ENCODE data around the gene CFLAR. TPM values are rescaled to one million over a fixed set of nuclear protein-coding genes. Genes with fewer than 3 reads are reported as not detected.
"Not testable (repeated sequence)": the region's sequence is repeated elsewhere in the genome, so short reads cannot be mapped to it uniquely, and the experiment has no call there.

The CFLAR gene
- total RNA-seq, 2 donors from 2014 or later = 232 to 385 TPM

DNA sequence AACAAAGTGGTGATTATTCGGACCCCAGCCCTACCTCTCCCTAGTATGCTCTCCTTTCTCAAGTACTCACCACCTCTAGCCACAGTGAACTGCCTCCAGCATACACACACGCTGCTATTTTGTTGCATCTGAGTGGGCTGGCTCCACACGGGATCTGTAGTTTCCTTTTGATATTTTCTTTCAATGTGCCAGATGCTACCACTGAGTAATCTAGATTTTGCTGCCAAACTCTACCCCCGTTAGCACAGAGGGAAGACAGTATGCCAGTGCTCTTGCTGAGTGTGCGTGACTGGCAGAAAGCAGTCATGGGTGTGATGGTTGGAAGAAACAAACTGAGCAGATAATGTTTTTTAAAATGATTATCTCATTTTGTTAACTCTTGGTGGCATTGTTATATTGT, 11.6 kb downstream of the CFLAR start:
- Mint-ChIP-seq H3K36me3 (ENCODE audit: insufficient read depth in 2 of 2) (peaks cover 34 to 47% of the 10 kb centered on the region in 2 donors), H3K27me3 (ENCODE audit: low read depth) (no peaks in the 10 kb centered on the region), H3K4me1 (ENCODE audit: low read depth) (peaks cover 84% of the 10 kb centered on the region), H3K9me3 (no peaks in the 10 kb centered on the region), H3K4me3 (peak overlapping the region; percentile 98 to 100), H3K27ac (peak overlapping the region; percentile 98)
- DNase-seq (peak; percentile 63 to 67), ATAC-seq (replicated peaks in 1 of 2) (peak; percentile 33)

- peaks cover 84% of the 10 kb centered on the region for H3K4me1 Mint-ChIP-seq (ENCODE audit: low read depth)
- peak overlapping the region; percentile 98 for H3K27ac Mint-ChIP-seq
- peak overlapping the region; percentile 98 to 100 for H3K4me3 Mint-ChIP-seq
- DNase-seq = no peak
- no peaks in the 10 kb centered on the region for H3K9me3 Mint-ChIP-seq
- ATAC-seq (replicated peaks in 1 of 2) = no peak
- H3K27me3 Mint-ChIP-seq (ENCODE audit: low read depth) = no peaks in the 10 kb centered on the region
- peaks cover 36 to 49% of the 10 kb centered on the region in 2 donors for H3K36me3 Mint-ChIP-seq (ENCODE audit: insufficient read depth in 2 of 2)
These were observed 12.1 kb downstream of the CFLAR start for GRCh38 chr2:201128033-201128432.

GRCh38 chr2:201128933-201129505, 13.1 kb downstream of the CFLAR start:
- DNase-seq (peak; percentile 65 to 67), ATAC-seq (replicated peaks in 1 of 2) (peak; percentile 30 to 32)
- Mint-ChIP-seq H3K9me3 (no peaks in the 10 kb centered on the region), H3K27me3 (ENCODE audit: low read depth) (no peaks in the 10 kb centered on the region), H3K4me3 (peak overlapping the region; percentile 93 to 95), H3K4me1 (ENCODE audit: low read depth) (peaks cover 84% of the 10 kb centered on the region), H3K36me3 (ENCODE audit: insufficient read depth in 2 of 2) (peaks cover 35 to 56% of the 10 kb centered on the region in 2 donors), H3K27ac (peak overlapping the region; percentile 98)

GRCh38 chr2:201130524-201131186, 14.7 kb downstream of the CFLAR start:
- peaks cover 32 to 59% of the 10 kb centered on the region in 2 donors for H3K36me3 Mint-ChIP-seq (ENCODE audit: insufficient read depth in 2 of 2)
- peak; percentile 46 to 55 for DNase-seq

DNA sequence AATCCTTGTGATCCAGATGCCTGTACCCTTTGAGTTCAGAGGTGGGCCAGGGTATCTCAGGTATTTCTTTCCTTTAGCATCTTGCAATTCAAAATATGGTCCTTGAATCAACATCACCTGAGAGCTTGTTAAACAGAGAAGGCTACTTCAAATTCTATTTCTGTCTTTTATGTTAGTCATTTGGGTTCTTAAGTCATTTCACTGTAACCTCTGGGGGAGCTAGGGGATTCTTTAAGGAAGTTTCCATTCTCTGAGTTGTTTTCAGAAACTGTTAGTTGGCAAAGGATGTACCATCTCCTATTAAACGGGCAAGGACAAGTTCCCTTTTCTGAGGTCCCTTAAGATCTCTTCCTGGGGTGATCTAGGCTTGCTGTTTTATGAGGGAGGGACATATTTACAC, 16.6 kb downstream of the CFLAR start:
- Mint-ChIP-seq H3K4me1 (ENCODE audit: low read depth) (peaks cover 75% of the 10 kb centered on the region), H3K36me3 (ENCODE audit: insufficient read depth in 2 of 2) (peaks cover 40 to 69% of the 10 kb centered on the region in 2 donors), H3K9me3 (no peaks in the 10 kb centered on the region), H3K27ac (peak overlapping the region; percentile 98), H3K4me3 (peak overlapping the region; percentile 93 to 95), H3K27me3 (ENCODE audit: low read depth) (no peaks in the 10 kb centered on the region)
- DNase-seq = no peak
- ATAC-seq (replicated peaks in 1 of 2) = peak; percentile 20 to 26

More at GRCh38 chr2:201130524-201131186, 14.7 kb downstream of the CFLAR start:
- Mint-ChIP-seq H3K4me3 (peak overlapping the region; percentile 93 to 95), H3K27ac (peak overlapping the region; percentile 98), H3K4me1 (ENCODE audit: low read depth) (peaks cover 79% of the 10 kb centered on the region), H3K27me3 (ENCODE audit: low read depth) (no peaks in the 10 kb centered on the region), H3K9me3 (no peaks in the 10 kb centered on the region)
- ATAC-seq (replicated peaks in 1 of 2) = peak; percentile 68 to 69

GRCh38 chr2:201135386-201135785, 19.4 kb downstream of the CFLAR start:
- H3K4me3 Mint-ChIP-seq = peak overlapping the region; percentile 51 to 81
- no peaks in the 10 kb centered on the region for H3K27me3 Mint-ChIP-seq (ENCODE audit: low read depth)
- H3K36me3 Mint-ChIP-seq (ENCODE audit: insufficient read depth in 2 of 2) = peaks cover 45 to 71% of the 10 kb centered on the region in 2 donors
- ATAC-seq (replicated peaks in 1 of 2) = peak in 1 of 2 donors; percentile 26
- no peak for DNase-seq
- peak overlapping the region; percentile 93 for H3K27ac Mint-ChIP-seq
- H3K9me3 Mint-ChIP-seq = no peaks in the 10 kb centered on the region
- H3K4me1 Mint-ChIP-seq (ENCODE audit: low read depth) = peaks cover 76% of the 10 kb centered on the region

DNA sequence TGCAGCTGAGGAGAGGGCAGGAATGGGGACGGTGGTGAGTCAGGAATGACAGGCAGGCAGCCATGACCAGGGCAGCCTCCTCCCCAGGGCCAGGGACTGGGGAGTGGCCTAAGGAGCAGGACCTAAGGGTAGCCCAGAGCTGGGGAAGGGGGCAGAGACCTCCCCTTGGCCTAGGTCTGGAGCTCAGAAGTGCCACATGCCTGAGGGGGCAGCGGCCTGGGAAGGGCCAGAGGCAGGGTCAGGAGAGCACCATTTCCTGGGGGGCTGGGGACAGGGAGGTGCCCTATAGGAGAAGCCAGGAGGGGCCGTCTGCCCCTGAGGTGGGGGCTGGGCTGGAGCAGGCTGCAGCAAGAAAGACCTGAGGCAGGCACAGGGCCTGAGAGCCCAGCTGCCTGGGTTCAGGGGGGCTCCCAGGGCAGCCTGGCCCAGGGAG, 20.9 kb downstream of the CFLAR start:
- Mint-ChIP-seq H3K36me3 (ENCODE audit: insufficient read depth in 2 of 2) (peaks cover 41 to 67% of the 10 kb centered on the region in 2 donors), H3K9me3 (no peaks in the 10 kb centered on the region), H3K4me1 (ENCODE audit: low read depth) (peaks cover 76% of the 10 kb centered on the region), H3K27me3 (ENCODE audit: low read depth) (no peaks in the 10 kb centered on the region), H3K27ac (peak overlapping the region; percentile 93), H3K4me3 (peak overlapping the region in 1 of 2 donors; percentile 81)
- no peak for ATAC-seq (replicated peaks in 1 of 2)
- no peak for DNase-seq

- Mint-ChIP-seq H3K27me3 (ENCODE audit: low read depth) (no peaks in the 10 kb centered on the region), H3K4me1 (ENCODE audit: low read depth) (peaks cover 70% of the 10 kb centered on the region), H3K36me3 (ENCODE audit: insufficient read depth in 2 of 2) (peaks cover 34 to 63% of the 10 kb centered on the region in 2 donors), H3K27ac (no peak overlapping the region), H3K9me3 (no peaks in the 10 kb centered on the region), H3K4me3 (no peak overlapping the region)
- DNase-seq = no peak
- ATAC-seq (replicated peaks in 1 of 2) = no peak
These were observed 21.8 kb downstream of the CFLAR start for GRCh38 chr2:201137505-201138400.

DNA sequence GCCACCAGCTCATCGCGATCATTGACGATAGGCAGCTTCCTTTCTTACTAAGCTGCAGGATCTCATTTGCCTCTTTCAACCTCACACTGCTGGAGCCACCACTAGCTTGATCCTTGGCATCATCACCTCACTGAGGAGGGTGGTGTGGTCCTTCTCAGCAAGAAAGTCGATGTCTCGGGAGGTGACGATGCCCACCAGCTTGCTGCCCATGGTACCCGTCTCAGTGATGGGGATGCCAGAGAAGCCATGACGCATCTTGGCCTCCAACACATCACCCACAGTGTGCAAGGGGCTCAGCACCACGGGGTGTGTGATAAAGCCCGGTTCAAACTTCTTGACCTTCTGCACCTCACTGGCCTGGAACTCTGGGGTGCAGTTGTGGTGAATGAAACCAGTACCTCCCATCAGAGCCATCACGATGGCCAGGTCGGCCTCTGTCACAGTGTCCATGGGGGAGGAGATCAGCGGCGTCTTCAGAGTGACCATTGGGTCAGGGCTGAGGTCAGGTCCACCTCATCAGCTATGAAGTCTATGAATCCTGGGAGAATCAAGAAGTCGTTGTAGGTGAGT, 22.5 kb downstream of the CFLAR start:
- H3K36me3 Mint-ChIP-seq (ENCODE audit: insufficient read depth in 2 of 2) = peaks cover 27 to 58% of the 10 kb centered on the region in 2 donors
- peaks cover 63% of the 10 kb centered on the region for H3K4me1 Mint-ChIP-seq (ENCODE audit: low read depth)
- peak overlapping the region; percentile 82 for H3K27ac Mint-ChIP-seq

DNA sequence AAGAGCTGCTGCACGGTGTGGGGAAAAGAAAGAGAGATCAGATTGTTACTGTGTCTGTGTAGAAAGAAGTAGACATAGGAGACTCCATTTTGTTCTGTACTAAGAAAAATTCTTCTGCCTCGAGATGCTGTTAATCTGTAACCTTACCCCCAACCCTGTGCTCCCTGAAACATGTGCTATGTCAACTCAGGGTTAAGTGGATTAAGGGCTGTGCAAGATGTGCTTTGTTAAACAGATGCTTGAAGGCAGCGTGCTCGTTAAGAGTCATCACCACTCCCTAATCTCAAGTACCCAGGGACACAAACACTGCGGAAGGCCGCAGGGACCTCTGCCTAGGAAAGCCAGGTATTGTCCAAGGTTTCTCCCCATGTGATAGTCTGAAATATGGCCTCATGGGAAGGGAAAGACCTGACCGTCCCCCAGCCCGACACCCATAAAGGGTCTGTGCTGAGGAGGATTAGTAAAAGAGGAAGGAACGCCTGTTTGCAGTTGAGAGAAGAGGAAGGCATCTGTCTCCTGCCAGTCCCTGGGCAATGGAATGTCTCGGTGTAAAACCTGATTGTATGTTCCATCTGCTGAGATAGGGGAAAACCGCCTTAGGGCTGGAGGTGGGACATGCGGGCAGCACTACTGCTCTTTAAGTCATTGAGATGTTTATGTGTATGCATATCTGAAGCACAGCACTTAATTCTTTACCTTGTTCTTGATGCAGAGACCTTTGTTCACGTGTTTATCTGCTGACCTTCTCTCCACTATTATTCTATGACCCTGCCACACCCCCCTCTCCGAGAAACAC, 23.2 kb downstream of the CFLAR start:
- DNase-seq; ATAC-seq (replicated peaks in 1 of 2); H3K9me3 Mint-ChIP-seq; H3K27me3 Mint-ChIP-seq (ENCODE audit: low read depth): not testable (repeated sequence)
- peak overlapping the region; percentile 82 for H3K27ac Mint-ChIP-seq
- peaks cover 27 to 52% of the 10 kb centered on the region in 2 donors for H3K36me3 Mint-ChIP-seq (ENCODE audit: insufficient read depth in 2 of 2)
- H3K4me1 Mint-ChIP-seq (ENCODE audit: low read depth) = peaks cover 56% of the 10 kb centered on the region
- peak overlapping the region; percentile 5 to 9 for H3K4me3 Mint-ChIP-seq

More for the DNA sequence above, 22.5 kb downstream of the CFLAR start:
- Mint-ChIP-seq H3K4me3 (peak overlapping the region in 1 of 2 donors; percentile 9), H3K9me3 (no peaks in the 10 kb centered on the region), H3K27me3 (ENCODE audit: low read depth) (no peaks in the 10 kb centered on the region)
- DNase-seq (no peak), ATAC-seq (replicated peaks in 1 of 2) (no peak)

DNA sequence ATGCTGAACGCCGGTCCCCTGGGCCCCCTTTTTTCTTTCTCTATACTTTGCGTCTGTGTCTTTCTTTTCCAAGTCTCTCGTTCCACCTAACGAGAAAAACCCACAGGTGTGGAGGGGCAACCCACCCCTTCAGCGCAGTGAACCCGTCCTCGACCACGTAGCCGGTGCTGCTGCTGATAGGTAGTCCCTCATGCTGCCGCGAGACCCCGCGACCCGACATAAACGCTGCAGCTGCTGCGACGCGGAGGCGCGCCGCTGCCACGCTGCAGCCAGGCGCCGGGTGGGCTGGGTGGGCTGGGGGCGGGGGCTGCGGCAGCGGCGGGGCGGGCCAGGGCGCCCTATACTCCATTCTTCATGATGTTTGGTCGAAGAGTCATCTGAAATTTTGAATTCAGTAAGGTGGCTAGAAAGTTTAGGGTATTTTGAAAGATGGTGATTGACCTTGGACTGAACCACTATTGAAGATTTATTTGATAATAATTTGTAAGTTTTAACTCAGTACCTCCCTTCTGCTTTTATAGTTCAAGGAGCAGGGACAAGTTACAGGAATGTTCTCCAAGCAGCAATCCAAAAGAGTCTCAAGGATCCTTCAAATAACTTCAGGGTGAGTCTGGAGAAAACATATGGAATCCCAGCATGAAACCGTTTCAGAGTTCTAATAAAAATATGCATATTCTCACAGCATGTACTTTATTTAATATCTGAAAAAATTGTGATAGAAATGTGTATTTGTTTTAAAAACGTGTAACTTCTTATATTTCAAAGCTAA, 24.1 kb downstream of the CFLAR start:
- ATAC-seq (replicated peaks in 1 of 2) = no peak
- Mint-ChIP-seq H3K9me3 (no peaks in the 10 kb centered on the region), H3K4me3 (no peak overlapping the region), H3K27ac (peak overlapping the region; percentile 89), H3K4me1 (ENCODE audit: low read depth) (peaks cover 52% of the 10 kb centered on the region), H3K36me3 (ENCODE audit: insufficient read depth in 2 of 2) (peaks cover 27 to 50% of the 10 kb centered on the region in 2 donors), H3K27me3 (ENCODE audit: low read depth) (no peaks in the 10 kb centered on the region)
- DNase-seq = no peak
